Measurements from ENCODE around the gene ZFP1.

ZFP1 gene

DNA sequence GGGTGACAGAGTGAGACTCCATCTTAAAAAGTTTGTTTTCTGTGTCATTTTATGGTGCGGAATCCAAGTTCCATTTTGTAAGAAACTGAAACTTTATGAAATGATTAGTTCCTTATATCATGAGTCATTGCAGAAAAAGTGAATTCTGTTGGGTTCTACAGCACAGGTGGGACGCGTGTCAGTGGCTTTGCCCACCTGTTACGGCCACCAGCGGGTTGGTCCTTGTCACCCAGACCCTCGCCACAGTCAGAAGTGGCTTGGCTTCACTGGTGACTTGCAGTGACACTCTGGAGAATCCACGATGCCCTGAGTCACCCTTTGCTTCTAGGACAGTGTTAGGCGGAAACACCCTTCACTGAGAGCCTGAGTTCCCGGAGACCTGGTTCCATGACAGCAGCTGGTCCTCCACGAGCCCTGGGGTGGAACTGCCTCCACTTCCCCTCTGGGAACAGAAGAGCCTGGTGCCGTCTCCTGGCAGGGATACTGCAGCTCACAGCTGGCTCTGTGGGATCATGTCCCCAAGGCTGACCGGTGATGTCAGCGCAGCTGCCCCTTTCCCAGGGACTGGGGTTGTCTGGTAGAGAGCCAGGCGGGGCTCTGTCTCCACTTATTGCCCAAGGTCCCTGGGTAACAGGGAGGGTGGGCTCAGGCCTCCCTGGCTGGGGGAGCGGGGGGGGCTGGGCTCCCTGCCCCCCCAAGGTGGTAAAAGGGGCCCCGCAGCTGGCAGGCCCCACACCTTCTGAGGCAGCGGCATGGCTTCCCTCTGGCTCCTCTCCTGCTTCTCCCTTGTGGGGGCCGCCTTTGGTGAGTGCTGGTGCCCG lies 70.1 kb downstream of the ZFP1 start, which contains the start of gene CTRB1:
Gene CTRB1 (plus strand): TSS at position 733 of the 821 bp plus-strand sequence. CDS start 20 bp downstream, at position 753.
- Mint-ChIP-seq H3K4me1 (peaks cover 24% of the 10 kb centered on the region), H3K27me3 (peaks cover 9% of the 10 kb centered on the region), H3K27ac (peak within 1 kb of the TSS; percentile 57), H3K9me3 (no peaks in the 10 kb centered on the region), H3K36me3 (no peaks in the 10 kb centered on the region), H3K4me3 (peak within 1 kb of the TSS; percentile 60)
- ATAC-seq = peak; percentile 80

DNA sequence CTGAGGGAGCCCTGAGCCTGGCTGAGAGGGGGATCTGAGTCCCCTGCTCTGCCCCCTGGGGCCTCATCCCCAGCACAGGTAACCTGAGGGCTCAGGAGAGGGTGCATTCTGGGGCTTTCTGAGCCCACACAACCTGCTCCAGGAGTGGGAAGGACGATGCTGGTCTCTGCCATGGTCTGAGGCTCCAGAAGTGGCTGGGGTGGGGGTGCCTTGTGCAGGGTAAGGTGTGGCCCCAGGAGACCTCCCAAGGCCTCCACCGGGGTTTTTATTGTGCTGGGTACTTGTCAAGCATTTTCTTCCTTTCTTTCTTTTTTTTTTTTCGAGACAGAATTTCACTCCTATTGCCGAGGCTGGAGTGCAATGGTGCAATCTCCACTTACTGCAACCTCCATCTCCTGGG lies 70.8 kb downstream of the ZFP1 start:
- Mint-ChIP-seq H3K27me3 (peaks cover 10% of the 10 kb centered on the region), H3K4me1 (peaks cover 24% of the 10 kb centered on the region), H3K36me3 (no peaks in the 10 kb centered on the region), H3K27ac (no peak overlapping the region), H3K4me3 (no peak overlapping the region), H3K9me3 (no peaks in the 10 kb centered on the region)
- no peak for ATAC-seq

DNA sequence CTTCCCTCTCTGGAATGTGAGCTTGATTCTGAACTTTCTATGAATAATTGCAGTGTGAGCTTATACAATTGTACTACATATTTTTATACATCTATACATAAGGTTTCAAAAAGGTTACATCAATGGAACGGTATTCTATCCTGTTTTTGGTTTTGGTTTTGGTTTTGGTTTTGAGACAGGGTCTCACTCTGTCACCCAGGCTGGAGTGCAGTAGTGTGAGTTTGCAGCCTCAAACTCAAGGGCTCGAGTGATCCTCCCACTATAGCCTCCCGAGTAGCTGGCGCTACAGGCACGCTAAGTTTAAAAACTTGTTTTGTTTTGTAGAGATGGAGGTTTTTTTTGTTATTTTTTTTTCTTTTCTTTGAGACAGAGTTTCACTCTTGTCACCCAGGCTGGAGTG lies 71.5 kb downstream of the ZFP1 start:
- H3K4me1 Mint-ChIP-seq = peaks cover 24% of the 10 kb centered on the region
- no peak for ATAC-seq
- H3K27me3 Mint-ChIP-seq = peaks cover 18% of the 10 kb centered on the region
- H3K27ac Mint-ChIP-seq = peak overlapping the region; percentile 57
- H3K9me3 Mint-ChIP-seq = no peaks in the 10 kb centered on the region
- no peaks in the 10 kb centered on the region for H3K36me3 Mint-ChIP-seq
- peak overlapping the region; percentile 60 for H3K4me3 Mint-ChIP-seq

All from stimulated activated memory B cell treated with anti-CD40 and anti-IgM and Interleukin-4, amounts not matched to agents 10 μg/mL and 1 μg/mL and 100 μg/mL, for 72 hours (primary cell).